RPMI8226 (cell line): Measurements from ENCODE around the gene PTEN.

ENCODE experiments used
- DNase-seq: peaks from one replicate; pipeline ENCODE4 v3.0.0-alpha.2; 2015

The PTEN gene

GRCh38 chr10:87925570-87925969 is 62.1 kb downstream of the PTEN start:
- DNase-seq, result no peak

GRCh38 chr10:87927091-87927490 is 63.7 kb downstream of the PTEN start:
- DNase-seq, result no peak

- no peak for DNase-seq
These were observed 65.6 kb downstream of the PTEN start for GRCh38 chr10:87928996-87929395.

GRCh38 chr10:87930141-87930540 is 66.7 kb downstream of the PTEN start:
- no peak for DNase-seq

GRCh38 chr10:87930934-87931835 is 67.8 kb downstream of the PTEN start:
- DNase-seq, result no peak

- no peak for DNase-seq
These were observed 68.4 kb downstream of the PTEN start for GRCh38 chr10:87931836-87932230.

- no peak for DNase-seq
These were observed 72.1 kb downstream of the PTEN start for GRCh38 chr10:87935290-87936141.

GRCh38 chr10:87940210-87940609 is 76.8 kb downstream of the PTEN start:
- DNase-seq, result no peak

GRCh38 chr10:87942884-87943527 is 79.6 kb downstream of the PTEN start:
- DNase-seq, result no peak

GRCh38 chr10:87945984-87946383 is 82.6 kb downstream of the PTEN start:
- DNase-seq, result no peak

GRCh38 chr10:87952612-87953011 is 89.2 kb downstream of the PTEN start:
- DNase-seq, result no peak

- no peak for DNase-seq
These were observed 92.6 kb downstream of the PTEN start for GRCh38 chr10:87956055-87956454.

- DNase-seq, result no peak
These were observed 94.3 kb downstream of the PTEN start for GRCh38 chr10:87957702-87958101.

GRCh38 chr10:87960230-87960629 is 96.8 kb downstream of the PTEN start:
- DNase-seq, result no peak

GRCh38 chr10:87961314-87961713 is 97.9 kb downstream of the PTEN start:
- DNase-seq, result no peak

GRCh38 chr10:87966459-87966858 is 103.0 kb downstream of the PTEN start:
- DNase-seq, result no peak

GRCh38 chr10:87973635-87974034 is 110.2 kb downstream of the PTEN start:
- DNase-seq, result no peak

- DNase-seq, result no peak
These were observed 110.7 kb downstream of the PTEN start for GRCh38 chr10:87974130-87974529.

GRCh38 chr10:87974769-87975168 is 111.3 kb downstream of the PTEN start:
- DNase-seq, result no peak

- DNase-seq, result no peak
These were observed 112.8 kb downstream of the PTEN start for GRCh38 chr10:87976101-87976743.

GRCh38 chr10:87978166-87978565 is 114.7 kb downstream of the PTEN start:
- DNase-seq, result no peak

- DNase-seq, result no peak
These were observed 116.4 kb downstream of the PTEN start for GRCh38 chr10:87979847-87980246.

- no peak for DNase-seq
These were observed 120.3 kb downstream of the PTEN start for GRCh38 chr10:87983716-87984115.
